ENCODE results near the gene RSPH6A. TPM values are rescaled to one million over a fixed set of nuclear protein-coding genes. Genes with fewer than 3 reads are reported as not detected.

Gene RSPH6A
- 10 to 100 TPM; 17.0 to 20.9 TPM for total RNA-seq
- polyA plus RNA-seq (ENCODE audit: insufficient read depth, low read depth, low replicate concordance): 88.3 TPM
- long read RNA-seq, donor 1: 0 reads
- long read RNA-seq, donor 2: 0 reads

DNA sequence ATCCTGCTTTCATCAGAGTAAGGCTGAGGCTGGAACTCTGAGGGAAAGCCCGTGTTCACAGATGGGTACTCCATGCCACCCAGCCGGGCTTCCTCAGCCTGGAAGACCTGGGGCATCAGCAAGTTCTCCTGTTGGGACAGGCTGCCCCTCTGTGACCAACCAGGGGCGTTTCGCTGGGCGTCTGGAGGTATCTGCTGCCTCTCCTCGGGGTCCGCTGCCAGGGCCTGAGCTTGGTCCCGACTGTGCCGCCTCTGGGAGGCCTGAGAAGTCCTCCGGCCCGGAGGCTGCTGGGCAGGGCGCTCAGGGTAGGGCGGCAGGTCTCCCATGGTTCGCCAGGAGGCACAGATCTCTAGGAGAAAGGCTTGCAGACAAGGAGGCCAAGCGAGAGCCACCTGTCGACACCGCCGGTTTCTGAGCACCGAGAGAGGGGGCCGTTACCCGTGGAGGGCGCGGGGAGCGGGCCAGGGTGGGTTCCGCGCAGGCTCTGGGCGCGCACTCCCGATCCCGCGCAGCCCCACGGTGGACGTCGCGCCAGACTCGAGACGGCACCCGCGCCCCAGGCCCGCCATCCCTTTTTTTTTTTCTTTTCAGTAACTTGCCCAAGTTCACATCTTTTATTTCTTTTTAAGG, at the start of gene RSPH6A:
RSPH6A (minus strand) TSS at position 458 of the 630 bp plus-strand sequence; CDS start at position 326, 132 bp downstream.
- 31 to 46% methylated on average over 28 to 39 of the region's 40 CpGs for WGBS, 2 donors
- no peak for DNase-seq
- H3K4me1 ChIP-seq: no peaks in the 10 kb centered on the region
- no peaks in the 10 kb centered on the region for H3K27me3 ChIP-seq
- no peaks in the 10 kb centered on the region for H3K36me3 ChIP-seq (ENCODE audit: low read depth, missing control alignments)
- TF ChIP-seq CTCF (IDR thresholded peaks at IDR 0.05) (no peak), POLR2A (IDR thresholded peaks at IDR 0.05) (no peak)
- intact Hi-C loops (cut with DNase I; ENCODE audit: low total_unique reads): no loop called here
- no peaks in the 10 kb centered on the region for H3K9me3 ChIP-seq
- no peak within 1 kb of the TSS for H3K27ac ChIP-seq
- peak within 1 kb of the TSS; percentile 31 to 47 for H3K4me3 ChIP-seq

DNA sequence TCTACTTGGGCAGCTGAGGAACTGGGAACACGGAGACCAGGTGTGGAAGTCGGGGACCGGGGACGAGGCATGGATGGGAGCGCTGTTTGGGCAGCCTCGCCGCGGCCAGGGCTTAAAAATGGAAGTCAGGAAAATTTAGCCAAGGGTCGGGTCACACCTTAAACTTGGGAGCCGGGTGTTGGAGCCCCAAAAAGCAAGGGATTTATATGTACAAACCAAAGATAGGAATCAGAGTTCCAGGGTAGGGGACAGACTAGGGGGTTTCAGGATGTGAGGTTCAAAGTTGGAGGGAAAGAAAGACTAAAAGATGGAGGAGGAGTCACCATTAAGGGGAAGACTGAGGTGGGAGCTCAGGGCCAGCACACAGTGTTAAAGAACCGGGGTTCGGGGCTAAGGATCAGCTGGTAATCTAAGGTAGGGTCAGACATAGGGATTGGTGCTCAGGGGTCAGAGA, 49.5 kb upstream of the RSPH6A start:
- Histone ChIP-seq H3K27me3 (no peaks in the 10 kb centered on the region), H3K4me1 (peaks cover 14% of the 10 kb centered on the region), H3K9me3 (no peaks in the 10 kb centered on the region), H3K36me3 (ENCODE audit: low read depth, missing control alignments) (no peaks in the 10 kb centered on the region), H3K4me3 (peak overlapping the region; percentile 85 to 86), H3K27ac (no peak overlapping the region)
- TF ChIP-seq POLR2A (IDR thresholded peaks at IDR 0.05): no peak
- no peak for TF ChIP-seq CTCF (IDR thresholded peaks at IDR 0.05)
- DNase-seq: no peak
- WGBS, 2 donors: 12 to 30% methylated on average over 12 of the region's 12 CpGs
- intact Hi-C loops (cut with DNase I; ENCODE audit: low total_unique reads): no loop called here

- Histone ChIP-seq H3K36me3 (ENCODE audit: low read depth, missing control alignments) (no peaks in the 10 kb centered on the region), H3K4me1 (peaks cover 14% of the 10 kb centered on the region), H3K27me3 (no peaks in the 10 kb centered on the region), H3K9me3 (no peaks in the 10 kb centered on the region), H3K27ac (no peak within 1 kb of the TSS), H3K4me3 (peak within 1 kb of the TSS; percentile 85 to 86)
- WGBS, 2 donors: 5 to 6% methylated on average over 19 to 47 of the region's 71 CpGs
- intact Hi-C loops (cut with DNase I; ENCODE audit: low total_unique reads): no loop called here
- TF ChIP-seq POLR2A (IDR thresholded peaks at IDR 0.05) (no peak), CTCF (IDR thresholded peaks at IDR 0.05) (peak in 2 of 3 experiments; percentile 9 to 36)
- DNase-seq: no peak
These were observed 48.9 kb upstream of the RSPH6A start, which contains the start of gene FOXA3 for GRCh38 chr19:45863840-45864628. TSS of gene FOXA3 (plus strand) at chr19:45864326. CDS start at chr19:45864457, 131 bp downstream.

DNA sequence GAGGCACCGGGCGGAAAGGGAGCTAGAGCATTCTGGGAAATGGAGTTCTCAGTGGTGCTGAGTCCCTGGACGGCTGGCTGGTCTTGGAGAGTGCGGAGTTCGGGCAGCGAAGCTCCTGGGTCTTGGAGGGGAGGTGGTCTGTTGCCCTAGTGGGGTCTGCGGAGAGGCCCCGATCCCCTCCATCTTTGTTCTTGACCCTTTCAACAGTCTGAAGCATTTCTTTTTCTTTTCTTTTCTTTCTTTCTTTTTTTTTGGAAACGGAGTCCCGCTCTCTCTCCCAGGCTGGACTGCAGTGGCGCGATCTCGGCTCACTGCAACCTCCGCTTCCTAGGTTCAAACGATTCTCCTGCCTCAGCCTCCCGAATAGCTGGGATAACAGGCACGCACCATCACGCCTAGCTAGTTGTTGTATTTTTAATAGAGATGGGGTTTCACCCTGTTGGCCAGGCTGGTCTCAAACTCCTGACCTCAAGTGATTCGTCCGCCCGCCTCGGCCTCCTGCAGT, 48.3 kb upstream of the RSPH6A start:
- intact Hi-C loops (cut with DNase I; ENCODE audit: low total_unique reads): no loop called here
- Histone ChIP-seq H3K27ac (no peak overlapping the region), H3K4me1 (peaks cover 14% of the 10 kb centered on the region), H3K27me3 (no peaks in the 10 kb centered on the region), H3K9me3 (no peaks in the 10 kb centered on the region), H3K36me3 (ENCODE audit: low read depth, missing control alignments) (no peaks in the 10 kb centered on the region), H3K4me3 (peak overlapping the region; percentile 85 to 86)
- TF ChIP-seq CTCF (IDR thresholded peaks at IDR 0.05): no peak
- no peak for TF ChIP-seq POLR2A (IDR thresholded peaks at IDR 0.05)
- no peak for DNase-seq
- WGBS, 2 donors: 0 to 4% methylated on average over 22 of the region's 22 CpGs
